Fibroblast of lung (primary cell): Measurements from ENCODE around the gene ETFA. TPM values are rescaled to one million over a fixed set of nuclear protein-coding genes. Genes with fewer than 3 reads are reported as not detected.
A peak's percentile ranks its signal among the peaks of the same experiment; 100 is the strongest.

Experiments used
- DNase-seq, 2 donors: peaks; one replicate each; pipeline versions ENCODE4 v3.0.0 to v3.0.0-alpha.2; 2010; ENCODE audit warnings: low read depth in 2 of 2
- H2AFZ ChIP-seq: 2 replicates; pipeline ENCODE4 v1.5.1; 2012; ENCODE audit warnings: low read length, control low read depth, inconsistent platforms
- H3K27ac ChIP-seq: 2 replicates; pipeline ENCODE4 v1.5.1; 2011; ENCODE audit warnings: low read length, control low read depth; ENCODE audit not compliant: insufficient read depth
- H3K27me3 ChIP-seq: 2 replicates; pipeline ENCODE4 v1.5.1; 2011; ENCODE audit warnings: mild to moderate bottlenecking, low read length; ENCODE audit not compliant: control insufficient read depth, insufficient read depth
- H3K36me3 ChIP-seq: 2 replicates; pipeline ENCODE4 v1.5.1; 2011; ENCODE audit warnings: low read length; ENCODE audit not compliant: control insufficient read depth, insufficient read depth
- H3K4me1 ChIP-seq: 2 replicates; pipeline ENCODE4 v1.5.1; 2011; ENCODE audit warnings: low read length; ENCODE audit not compliant: control insufficient read depth, insufficient read depth; ENCODE audit errors: extremely low read depth
- H3K4me2 ChIP-seq: 2 replicates; pipeline ENCODE4 v1.5.1; 2011; ENCODE audit warnings: low read length, control low read depth; ENCODE audit not compliant: insufficient read depth; ENCODE audit errors: extremely low read depth
- H3K4me3 ChIP-seq, 4 experiments: fragments of 200-600 bp in 1 of 4; sonication (generic) in 1 of 4; replicated peaks in 1 of 4; 2 replicates each; pipeline ENCODE4 v1.5.1; 2011 to 2016; ENCODE audit warnings: low read length in 4 of 4, low read depth in 3 of 4, mild to moderate bottlenecking in 3 of 4, control low read depth in 2 of 4, inconsistent platforms in 1 of 4, mixed read lengths in 1 of 4; ENCODE audit not compliant: insufficient read depth in 1 of 4; ENCODE audit errors: control extremely low read depth in 1 of 4
- H3K79me2 ChIP-seq: 2 replicates; pipeline ENCODE4 v1.5.1; 2012; ENCODE audit warnings: mild to moderate bottlenecking, low read length, inconsistent platforms; ENCODE audit not compliant: control insufficient read depth, insufficient read depth
- H3K9ac ChIP-seq: 2 replicates; pipeline ENCODE4 v1.5.1; 2011; ENCODE audit warnings: mild to moderate bottlenecking, low read length, control low read depth; ENCODE audit not compliant: insufficient read depth
- H3K9me3 ChIP-seq: 2 replicates; pipeline ENCODE4 v1.5.1; 2012; ENCODE audit warnings: low read depth, low read length; ENCODE audit not compliant: control insufficient read depth, insufficient read depth
- H4K20me1 ChIP-seq: 2 replicates; pipeline ENCODE4 v1.5.1; 2011; ENCODE audit warnings: low read length; ENCODE audit not compliant: control insufficient read depth, insufficient read depth; ENCODE audit errors: extremely low read depth
- CTCF ChIP-seq, 2 donors: IDR thresholded peaks in 1 of 2; conservative IDR thresholded peaks in 1 of 2; 1 replicate in 1 of 2; 2 replicates in 1 of 2; pipeline ENCODE4 v1.5.1; 2011 to 2012; ENCODE audit warnings: low read length in 2 of 2, control low read depth in 1 of 2, inconsistent platforms in 1 of 2, low read depth in 1 of 2, mild to moderate bottlenecking in 1 of 2
- EZH2 ChIP-seq: IDR thresholded peaks from 2 replicates; pipeline ENCODE4 v1.5.1; 2012; ENCODE audit warnings: low read length, control low read depth, mild to moderate bottlenecking; ENCODE audit errors: missing control alignments
- polyA plus RNA-seq, 2 donors: library from polyadenylated mRNA; depleted of rRNA in 1 of 2; stranded (reverse) in 1 of 2; unstranded in 1 of 2; fragments of >200 nt; gene quantifications; 2 replicates each; pipeline ENCODE4 v1.2.1, GENCODE V29; 2011 to 2012; ENCODE audit warnings: missing spikeins in 1 of 2
- total RNA-seq: library from RNA; depleted of rRNA; stranded (reverse); fragments of >200 nt; gene quantifications from 2 replicates; pipeline ENCODE4 v1.2.1, GENCODE V29; 2014

ETFA gene
- total and polyA plus RNA-seq, 2 donors (not counting 1 experiment from before 2014, with no cell fraction given), result 129 to 161 TPM

GRCh38 chr15:76221085-76221767 is 90.0 kb downstream of the ETFA start:
- no peak for DNase-seq
- H3K9me3 ChIP-seq, result no peaks in the 10 kb centered on the region
- peaks cover 2% of the 10 kb centered on the region for H3K36me3 ChIP-seq
- H4K20me1 ChIP-seq, result no peaks in the 10 kb centered on the region
- no peaks in the 10 kb centered on the region for H3K79me2 ChIP-seq
- H3K27me3 ChIP-seq, result no peaks in the 10 kb centered on the region
- peaks cover 2% of the 10 kb centered on the region for H3K4me1 ChIP-seq
- H3K9ac ChIP-seq, result no peak overlapping the region
- H3K4me3 ChIP-seq, result no peak overlapping the region
- H3K27ac ChIP-seq, result no peak overlapping the region
- H3K4me2 ChIP-seq, result no peak overlapping the region
- no peak for TF ChIP-seq EZH2
- no peak for TF ChIP-seq CTCF (conservative IDR thresholded peaks at IDR 0.05 in 1 of 2, IDR thresholded peaks at IDR 0.05 in 1 of 2; ENCODE audit: low read depth in 1 of 2, low read length in 2 of 2)
- H2AFZ ChIP-seq, result no peak overlapping the region

GRCh38 chr15:76217882-76218217 is 93.4 kb downstream of the ETFA start:
- H3K4me1 ChIP-seq, result peaks cover 2% of the 10 kb centered on the region
- H4K20me1 ChIP-seq, result no peaks in the 10 kb centered on the region
- H3K9ac ChIP-seq, result no peak overlapping the region
- TF ChIP-seq EZH2 (no peak), CTCF (conservative IDR thresholded peaks at IDR 0.05 in 1 of 2, IDR thresholded peaks at IDR 0.05 in 1 of 2; ENCODE audit: low read depth in 1 of 2, low read length in 2 of 2) (no peak)
- H2AFZ ChIP-seq, result no peak overlapping the region
- H3K27ac ChIP-seq, result no peak overlapping the region
- no peaks in the 10 kb centered on the region for H3K36me3 ChIP-seq
- H3K9me3 ChIP-seq, result no peaks in the 10 kb centered on the region
- no peak overlapping the region for H3K4me2 ChIP-seq
- DNase-seq, result no peak
- H3K79me2 ChIP-seq, result no peaks in the 10 kb centered on the region
- H3K27me3 ChIP-seq, result no peaks in the 10 kb centered on the region
- H3K4me3 ChIP-seq, result no peak overlapping the region

- peak; percentile 18 to 86 for DNase-seq
- no peaks in the 10 kb centered on the region for H3K9me3 ChIP-seq
- H3K36me3 ChIP-seq, result no peaks in the 10 kb centered on the region
- no peaks in the 10 kb centered on the region for H4K20me1 ChIP-seq
- no peaks in the 10 kb centered on the region for H3K79me2 ChIP-seq
- H2AFZ ChIP-seq, result no peak overlapping the region
- H3K27ac ChIP-seq, result no peak overlapping the region
- H3K4me3 ChIP-seq, result no peak overlapping the region
- peaks cover 2% of the 10 kb centered on the region for H3K4me1 ChIP-seq
- H3K4me2 ChIP-seq, result no peak overlapping the region
- H3K27me3 ChIP-seq, result no peaks in the 10 kb centered on the region
- no peak overlapping the region for H3K9ac ChIP-seq
- TF ChIP-seq CTCF (conservative IDR thresholded peaks at IDR 0.05 in 1 of 2, IDR thresholded peaks at IDR 0.05 in 1 of 2; ENCODE audit: low read depth in 1 of 2, low read length in 2 of 2), result no peak
- no peak for TF ChIP-seq EZH2
These were observed 94.0 kb downstream of the ETFA start for GRCh38 chr15:76217029-76217881.
